Measurements from ENCODE around the gene HES5.

DNA sequence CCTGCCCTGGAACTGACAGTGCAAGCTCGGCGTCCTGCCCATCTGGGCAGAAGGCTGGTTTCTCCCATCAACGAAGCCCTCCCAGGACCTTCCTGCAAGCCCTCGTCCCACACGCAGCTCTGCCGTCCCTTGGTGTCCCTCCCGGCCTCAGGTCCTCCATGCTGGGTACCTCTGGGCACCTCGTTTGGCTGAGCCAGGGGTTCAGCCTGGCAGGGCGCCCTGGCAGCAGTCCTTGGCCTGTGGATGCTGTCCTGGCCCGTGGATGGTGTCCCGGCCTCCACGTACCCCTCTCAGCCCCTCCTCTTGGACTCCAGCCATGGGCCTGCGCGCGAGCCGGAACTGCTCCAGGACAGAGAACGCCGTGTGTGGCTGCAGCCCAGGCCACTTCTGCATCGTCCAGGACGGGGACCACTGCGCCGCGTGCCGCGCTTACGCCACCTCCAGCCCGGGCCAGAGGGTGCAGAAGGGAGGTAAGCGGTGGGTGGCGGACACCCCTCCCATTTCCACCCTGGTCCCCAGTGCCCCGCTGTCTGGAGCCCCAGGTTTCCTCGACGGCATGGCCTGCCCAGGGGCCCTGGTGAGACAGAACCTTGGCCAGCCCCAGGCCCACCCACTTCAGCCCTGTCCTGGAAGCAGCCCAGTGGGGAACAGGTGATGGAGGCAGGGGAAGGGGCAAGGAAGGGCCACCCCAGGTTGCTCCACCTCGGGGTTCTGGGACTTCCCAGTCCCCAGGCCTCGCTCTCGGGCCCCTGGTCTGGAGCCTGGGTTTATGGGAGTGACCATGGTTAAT, 29.6 kb upstream of the HES5 start:
- TF ChIP-seq FOXA1 (IDR thresholded peaks at IDR 0.05) (no peak), ARNT (IDR thresholded peaks at IDR 0.05) (no peak), SP1 (IDR thresholded peaks at IDR 0.05) (no peak), SUZ12 (IDR thresholded peaks at IDR 0.05) (no peak), HDGF (IDR thresholded peaks at IDR 0.05; ENCODE audit: borderline replicate concordance) (no peak), FOXM1 (IDR thresholded peaks at IDR 0.05; ENCODE audit: borderline replicate concordance) (no peak), ZNF384 (IDR thresholded peaks at IDR 0.05) (no peak), L3MBTL2 (conservative IDR thresholded peaks at IDR 0.05) (no peak), ELF4 (IDR thresholded peaks at IDR 0.05) (no peak), LEF1 (IDR thresholded peaks at IDR 0.05; ENCODE audit: borderline replicate concordance) (no peak), BHLHE40 (IDR thresholded peaks at IDR 0.05; ENCODE audit: borderline replicate concordance) (no peak), TARDBP (IDR thresholded peaks at IDR 0.05) (no peak), NFRKB (IDR thresholded peaks at IDR 0.05) (no peak)
- TF ChIP-seq, protein P1, sequence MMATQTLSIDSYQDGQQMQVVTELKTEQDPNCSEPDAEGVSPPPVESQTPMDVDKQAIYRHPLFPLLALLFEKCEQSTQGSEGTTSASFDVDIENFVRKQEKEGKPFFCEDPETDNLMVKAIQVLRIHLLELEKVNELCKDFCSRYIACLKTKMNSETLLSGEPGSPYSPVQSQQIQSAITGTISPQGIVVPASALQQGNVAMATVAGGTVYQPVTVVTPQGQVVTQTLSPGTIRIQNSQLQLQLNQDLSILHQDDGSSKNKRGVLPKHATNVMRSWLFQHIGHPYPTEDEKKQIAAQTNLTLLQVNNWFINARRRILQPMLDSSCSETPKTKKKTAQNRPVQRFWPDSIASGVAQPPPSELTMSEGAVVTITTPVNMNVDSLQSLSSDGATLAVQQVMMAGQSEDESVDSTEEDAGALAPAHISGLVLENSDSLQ (IDR thresholded peaks at IDR 0.05) = no peak
